SHP77 (cell line): Measurements from ENCODE around the gene ZFP36L2.

ENCODE experiments used
- DNase-seq, 2 experiments: peaks; one replicate each; lab custom pipeline; 2025; lab: John Stamatoyannopoulos, UW

ZFP36L2 gene

DNA sequence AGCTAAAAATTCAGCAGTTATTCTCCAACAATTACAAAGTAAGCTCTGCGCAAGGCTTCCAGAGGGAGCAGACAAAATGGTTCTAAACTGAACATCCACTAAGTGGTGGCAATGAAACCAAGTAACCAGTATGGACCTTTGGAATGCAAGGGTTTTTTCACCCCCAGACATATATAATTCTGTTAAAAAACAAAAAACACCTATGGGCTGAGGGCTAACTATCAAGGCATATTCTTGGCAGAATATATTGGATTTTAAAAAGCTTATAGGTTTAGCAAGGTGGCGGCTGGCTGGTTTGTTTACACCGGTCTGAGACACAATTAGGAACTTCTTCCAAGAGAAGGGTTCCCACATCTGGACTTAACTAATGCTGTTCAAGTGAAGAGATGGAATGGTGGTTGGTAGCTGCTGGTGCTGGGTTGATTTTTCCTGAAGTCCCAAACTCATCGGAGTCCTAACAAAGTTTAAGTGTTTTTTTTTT, 2.8 kb downstream of the ZFP36L2 start:
- no peak for DNase-seq

DNA sequence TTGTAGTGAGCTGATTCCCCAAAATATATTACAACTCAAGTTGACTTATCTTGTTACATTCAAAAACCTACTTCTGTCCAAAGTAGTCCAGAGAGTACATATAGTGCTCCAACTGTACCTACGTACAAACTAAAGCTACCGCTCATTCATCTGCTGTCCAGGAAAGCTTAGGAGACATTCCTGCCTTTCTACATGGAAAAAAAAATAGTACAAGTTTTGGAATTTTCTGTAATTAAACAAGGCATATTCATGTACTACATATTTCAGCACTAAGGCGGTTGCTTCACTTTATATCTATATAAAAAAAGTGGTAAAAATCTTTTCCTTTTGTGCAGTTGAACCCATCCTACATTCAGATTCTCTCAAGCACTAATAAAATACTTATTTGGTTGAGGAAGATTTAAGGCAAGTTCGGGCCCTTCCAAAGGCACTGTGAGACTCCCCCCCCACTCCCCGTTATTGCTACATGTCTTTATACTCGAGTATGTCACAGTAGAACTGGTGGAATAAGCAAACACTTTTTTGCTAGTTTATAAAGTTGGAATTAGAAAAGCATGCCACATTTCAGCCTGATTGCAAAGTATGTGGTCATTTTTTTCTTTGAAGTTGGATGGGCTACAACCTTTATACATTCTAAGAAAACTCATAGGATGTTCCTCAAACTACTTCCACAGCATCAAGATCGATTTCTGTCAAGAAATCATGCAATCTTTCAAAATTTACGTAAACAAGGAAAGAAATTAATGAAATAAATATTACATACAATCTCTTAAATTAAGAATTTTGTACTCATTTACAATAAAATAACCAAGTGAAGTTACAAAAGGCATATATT, 3.7 kb downstream of the ZFP36L2 start:
- DNase-seq = no peak

DNA sequence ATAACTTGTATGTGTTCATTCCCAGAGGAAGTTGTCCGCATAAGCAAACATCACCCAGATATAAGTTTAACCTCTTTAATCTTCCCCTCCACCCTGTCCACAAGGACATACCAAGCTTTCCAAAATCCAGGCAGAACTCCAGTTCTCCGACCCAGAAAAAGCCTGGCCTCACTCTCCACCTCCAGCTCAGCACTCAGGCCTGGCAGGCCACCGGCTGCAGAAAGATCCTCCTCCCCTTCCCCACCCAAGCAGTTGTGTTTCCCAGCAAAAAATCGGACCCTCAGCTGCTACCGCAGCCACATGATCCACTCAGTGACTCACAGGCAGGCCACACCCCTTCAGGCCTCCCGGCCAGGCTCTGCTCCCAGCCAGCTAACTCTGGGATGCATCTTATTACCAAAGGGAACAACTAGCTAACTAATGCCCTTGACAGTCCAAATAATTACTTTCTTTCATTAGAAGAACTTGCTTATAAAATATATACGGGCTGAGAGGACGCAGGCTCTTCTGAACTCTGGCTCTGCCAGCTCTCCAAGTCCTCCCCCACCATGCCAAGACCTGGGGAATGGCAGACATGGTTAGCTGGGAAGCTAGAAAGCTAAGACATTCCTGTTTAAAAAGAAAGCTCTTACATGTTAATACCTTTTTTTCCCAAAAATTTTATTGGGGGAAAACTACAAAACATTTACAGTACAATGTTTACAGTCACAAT, 4.5 kb downstream of the ZFP36L2 start:
- DNase-seq = peak; percentile 66 to 77

DNA sequence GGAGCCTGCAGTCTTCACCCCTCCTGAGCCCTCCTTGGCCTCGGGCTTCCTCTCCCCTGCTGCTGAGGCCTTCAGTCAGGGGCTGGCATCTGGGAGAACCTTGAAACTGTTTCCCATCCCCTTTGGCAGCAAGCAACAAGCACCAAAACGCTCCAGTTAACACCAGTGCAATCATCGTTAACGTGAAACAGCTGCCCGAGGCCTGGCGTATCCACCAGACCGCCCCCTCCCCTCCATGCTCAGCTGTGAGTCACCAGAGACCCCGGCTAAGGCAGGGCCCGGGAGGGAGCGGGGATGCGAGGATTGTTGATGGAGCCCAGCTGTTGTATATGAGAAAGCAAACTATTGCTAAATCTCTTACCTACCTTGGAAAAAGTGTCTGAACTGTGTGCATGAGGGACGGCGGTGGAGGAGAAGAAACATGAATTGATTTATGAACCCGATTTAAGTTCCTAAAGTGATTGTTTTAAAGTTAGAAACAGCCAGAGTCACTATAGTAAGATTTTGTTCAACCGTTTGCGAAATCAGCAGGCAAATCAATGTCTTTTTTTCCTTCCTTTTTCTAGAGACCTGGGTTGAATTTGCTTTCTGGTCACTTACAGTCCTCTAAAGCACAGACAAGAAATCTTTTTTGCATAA, 5.2 kb downstream of the ZFP36L2 start:
- peak; percentile 35 to 39 for DNase-seq

DNA sequence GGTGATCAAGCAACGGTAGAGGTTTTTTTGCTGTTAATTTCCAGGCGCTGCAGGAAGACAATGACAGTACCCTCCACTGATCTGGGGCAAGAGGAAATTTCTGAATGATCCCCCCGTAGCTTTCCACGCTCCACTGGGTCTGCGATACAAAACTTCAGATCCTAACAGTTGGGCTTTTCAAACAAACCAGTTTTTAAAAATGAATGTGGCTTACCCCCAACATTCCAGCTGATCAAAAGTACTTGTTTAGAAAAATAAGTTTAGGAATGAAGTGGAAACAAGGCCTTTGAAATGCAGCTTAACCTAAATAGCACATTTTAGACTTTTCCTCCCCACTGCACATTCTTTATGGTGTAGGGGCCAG, 5.7 kb downstream of the ZFP36L2 start:
- no peak for DNase-seq

DNA sequence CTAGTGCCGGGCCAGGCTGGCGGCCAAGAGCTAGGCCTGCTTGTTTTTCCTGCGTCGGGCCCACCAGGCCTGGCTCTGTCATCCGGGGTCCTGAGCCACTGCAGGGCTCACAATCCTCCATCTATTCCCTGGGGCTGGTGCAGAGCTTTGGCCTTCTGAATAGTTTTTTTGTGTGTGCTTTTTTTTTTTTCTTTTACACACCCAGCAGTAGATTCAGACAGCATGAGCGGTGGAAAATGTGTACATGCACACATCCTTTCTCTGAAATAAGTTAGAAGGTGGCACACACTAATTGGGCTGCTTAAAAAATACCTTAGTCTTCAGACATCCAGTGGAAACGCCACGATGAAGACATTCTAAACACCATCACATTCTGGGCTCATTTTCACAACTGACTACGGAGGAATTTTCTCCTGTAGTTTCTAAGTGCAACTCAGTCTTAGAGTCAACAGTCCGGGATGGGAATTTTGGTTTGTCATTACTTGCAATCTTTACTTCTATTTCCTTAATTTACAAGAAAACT, 6.1 kb downstream of the ZFP36L2 start:
- no peak for DNase-seq

DNA sequence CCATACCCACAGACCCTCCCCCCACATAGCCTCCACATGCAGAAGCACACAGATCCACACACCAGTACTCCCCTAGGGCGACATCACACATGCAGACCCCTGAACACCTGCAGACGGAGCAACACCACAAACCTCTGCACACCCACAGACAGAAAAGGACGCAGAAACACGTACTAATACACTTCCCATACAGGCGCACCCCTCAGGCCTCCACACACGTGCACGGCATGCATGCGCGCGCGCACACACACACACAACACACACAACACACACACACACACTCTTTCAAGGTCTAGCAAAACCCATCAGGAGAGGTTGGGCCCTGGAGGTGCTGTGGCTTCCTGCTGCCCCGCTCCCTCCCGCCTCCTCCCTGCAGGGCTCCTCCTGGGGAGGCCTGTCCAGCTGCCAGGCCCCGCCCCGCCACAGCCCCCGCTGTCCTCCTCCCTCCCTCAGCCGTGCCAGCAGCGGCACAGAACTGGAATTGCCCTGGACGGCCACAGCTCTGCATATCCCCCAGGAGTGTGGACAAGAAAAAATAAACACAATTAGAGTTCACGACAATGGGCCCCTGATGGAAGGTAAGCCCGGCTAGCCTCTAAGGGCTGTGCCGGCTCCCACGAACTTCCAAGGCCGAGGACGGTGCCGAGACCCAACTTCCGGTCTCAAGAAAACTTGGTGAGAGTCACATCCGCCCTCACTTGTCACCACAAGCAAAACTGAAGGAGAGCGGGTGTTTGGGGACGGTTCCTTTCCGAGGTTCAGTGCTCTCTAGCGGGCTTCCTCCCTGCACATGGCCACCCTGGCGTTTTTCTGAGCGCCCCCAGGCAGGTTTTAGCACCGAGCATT, 6.8 kb downstream of the ZFP36L2 start:
- peak; percentile 78 to 87 for DNase-seq

DNA sequence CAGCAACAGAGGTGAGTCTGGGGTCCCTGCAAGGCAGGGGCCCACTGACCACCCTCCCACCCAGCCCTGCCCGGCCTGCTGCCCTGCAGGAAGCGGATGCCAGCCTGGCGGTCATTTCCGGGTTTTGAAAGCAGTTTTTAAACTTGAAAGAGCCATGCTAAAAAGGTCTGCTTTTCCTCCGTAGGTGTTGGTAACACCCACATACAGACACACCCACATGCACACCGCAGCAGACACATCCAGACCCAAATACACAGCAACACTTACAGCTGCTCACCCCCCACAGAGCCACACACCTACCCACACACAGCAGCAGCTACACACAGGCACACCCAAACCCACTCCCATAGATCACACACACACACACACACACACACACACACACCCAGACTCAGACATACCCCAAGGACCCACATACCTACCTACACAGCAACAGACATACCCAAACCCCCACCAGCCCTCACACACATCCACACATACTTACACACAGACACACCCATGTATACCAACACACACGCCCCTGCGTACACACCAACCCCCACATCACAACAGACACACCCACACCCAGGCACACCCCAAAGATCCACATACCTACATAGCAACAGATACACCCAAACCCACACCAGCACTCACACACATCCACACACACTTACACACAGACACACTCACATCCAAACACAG, 7.6 kb downstream of the ZFP36L2 start:
- peak; percentile 27 to 36 for DNase-seq

DNA sequence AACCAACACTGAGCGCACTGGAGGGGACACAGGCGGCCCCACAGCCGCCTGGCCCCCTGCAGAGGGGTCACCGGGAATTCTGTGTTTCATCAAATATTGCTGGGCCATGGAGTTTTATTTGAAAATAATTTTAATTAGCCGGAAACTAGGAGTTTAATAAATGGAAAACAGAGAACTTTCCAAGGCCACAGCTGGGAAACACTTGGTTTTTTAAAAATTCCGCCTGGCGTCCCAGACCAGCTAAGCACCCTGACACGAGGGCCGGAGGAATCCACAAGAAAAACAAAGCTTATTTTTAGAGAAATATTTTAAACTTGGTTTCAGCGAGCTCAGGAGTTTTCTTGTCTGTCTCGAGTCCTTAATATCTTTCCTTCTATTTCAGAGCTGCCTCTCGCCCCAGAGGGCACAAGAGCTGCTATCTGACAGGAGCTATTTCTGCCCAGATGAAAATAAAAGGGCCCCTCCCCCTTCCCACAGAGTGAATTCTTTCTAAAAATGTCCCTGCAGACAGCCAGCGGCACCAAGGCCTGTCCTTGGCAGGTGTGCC, 8.2 kb downstream of the ZFP36L2 start:
- DNase-seq = no peak

DNA sequence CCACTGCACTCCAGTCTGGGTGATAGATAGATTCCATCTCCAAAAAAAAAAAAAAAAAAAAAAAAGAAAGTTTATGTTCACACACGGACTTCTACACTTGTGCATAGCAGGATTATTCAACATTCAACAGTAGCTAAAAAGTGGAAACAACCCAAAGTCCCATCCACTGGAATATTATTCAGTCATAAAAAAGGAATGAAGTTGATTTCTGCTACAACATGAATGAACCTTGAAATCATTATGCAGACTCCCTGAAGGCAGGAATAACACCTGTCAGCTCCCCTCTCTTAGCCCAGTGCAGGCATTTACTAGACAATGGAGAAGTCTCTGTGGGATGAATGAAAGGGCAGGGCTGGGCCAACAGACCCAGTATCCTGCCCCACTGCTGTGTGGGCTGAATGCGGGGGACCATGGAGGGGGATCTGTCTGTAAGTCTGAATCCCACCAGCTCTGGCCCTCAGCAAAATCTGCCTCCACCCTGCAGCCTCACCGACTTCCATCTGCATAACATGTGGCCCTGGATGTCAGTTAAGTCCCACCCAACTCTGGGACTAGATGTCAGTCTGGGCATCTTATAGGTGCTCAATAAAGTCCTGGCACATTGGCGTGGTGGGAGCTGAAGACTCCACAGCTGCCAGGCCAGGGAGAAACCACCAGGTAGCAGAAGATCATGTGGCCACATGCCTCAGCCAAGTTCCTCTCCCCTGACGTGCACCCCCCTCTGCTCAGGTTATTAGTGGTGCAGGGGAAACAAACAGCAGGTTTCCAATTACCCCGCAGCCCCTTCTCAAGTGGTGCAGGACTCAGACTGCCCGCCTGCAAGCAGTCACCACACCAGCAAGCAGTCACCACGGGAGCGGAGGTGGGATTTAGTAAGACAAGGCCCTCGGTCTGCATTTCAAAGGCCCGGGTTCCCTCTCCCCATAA, 8.9 kb downstream of the ZFP36L2 start:
- no peak for DNase-seq

DNA sequence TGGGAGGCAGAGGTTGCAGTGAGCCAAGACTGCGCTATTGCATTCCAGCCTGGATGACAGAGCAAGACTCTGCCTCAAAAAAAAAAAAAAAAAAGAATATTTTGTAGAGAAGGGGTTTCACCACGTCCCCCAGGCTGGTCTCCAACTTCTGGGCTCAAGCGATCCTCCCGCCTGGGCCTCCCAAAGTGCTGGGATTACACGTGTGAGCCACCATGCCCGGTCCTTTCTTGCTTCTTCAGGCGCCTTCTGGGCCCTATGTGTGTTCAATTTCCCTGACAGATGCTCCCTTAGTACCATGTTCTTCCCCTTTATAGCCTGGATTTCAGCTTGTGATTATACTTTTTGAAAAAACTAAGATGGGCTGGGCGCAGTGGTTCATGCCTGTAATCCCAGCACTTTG, 9.8 kb downstream of the ZFP36L2 start:
- DNase-seq = no peak

DNA sequence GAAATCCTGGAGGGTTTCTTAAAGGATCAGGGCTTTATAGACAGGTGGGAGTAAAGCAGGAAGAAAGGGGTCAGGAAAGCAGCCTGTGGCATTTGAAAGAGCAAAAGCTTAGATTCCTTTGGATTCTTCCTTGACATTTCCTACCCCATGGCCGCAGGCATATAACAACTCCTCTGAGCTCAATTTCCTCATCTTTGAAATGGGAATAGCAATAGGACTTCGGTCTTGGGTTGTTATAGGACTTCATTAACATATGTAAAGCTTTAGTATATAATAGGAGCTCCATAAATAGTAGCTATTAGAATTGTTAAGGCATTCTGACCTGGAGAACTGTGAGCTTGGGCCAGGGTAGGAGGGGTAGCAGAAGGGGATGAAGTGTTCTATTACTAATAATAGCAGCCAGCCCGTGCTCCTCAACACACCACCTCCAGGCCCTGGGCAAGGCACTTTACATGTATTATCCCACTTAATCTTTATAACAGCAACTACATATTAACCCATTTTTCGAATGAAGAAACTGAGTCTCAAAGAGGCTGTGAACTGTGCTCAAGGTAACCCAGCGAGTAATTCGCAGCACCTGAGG, 10.6 kb downstream of the ZFP36L2 start:
- no peak for DNase-seq

DNA sequence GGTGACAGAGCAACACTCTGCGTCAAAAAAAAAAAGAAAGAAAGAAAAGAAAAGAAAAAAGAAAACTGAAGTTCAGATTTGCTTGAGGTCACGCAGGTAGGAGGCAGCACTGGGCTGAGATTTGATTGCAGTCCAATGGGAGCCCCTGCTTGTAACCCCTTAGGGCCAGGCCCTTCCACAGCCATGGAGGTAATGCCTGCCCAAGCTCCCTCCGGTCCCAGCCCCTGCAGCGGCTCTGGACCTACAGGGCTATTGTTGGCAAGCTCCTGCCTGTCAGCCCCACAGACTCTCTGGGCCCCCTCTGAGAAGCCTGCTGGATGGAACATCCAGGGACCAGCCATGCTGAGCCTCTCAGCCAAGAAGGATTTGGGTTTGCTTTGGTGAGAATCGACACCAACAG, 12.2 kb downstream of the ZFP36L2 start:
- DNase-seq = no peak

DNA sequence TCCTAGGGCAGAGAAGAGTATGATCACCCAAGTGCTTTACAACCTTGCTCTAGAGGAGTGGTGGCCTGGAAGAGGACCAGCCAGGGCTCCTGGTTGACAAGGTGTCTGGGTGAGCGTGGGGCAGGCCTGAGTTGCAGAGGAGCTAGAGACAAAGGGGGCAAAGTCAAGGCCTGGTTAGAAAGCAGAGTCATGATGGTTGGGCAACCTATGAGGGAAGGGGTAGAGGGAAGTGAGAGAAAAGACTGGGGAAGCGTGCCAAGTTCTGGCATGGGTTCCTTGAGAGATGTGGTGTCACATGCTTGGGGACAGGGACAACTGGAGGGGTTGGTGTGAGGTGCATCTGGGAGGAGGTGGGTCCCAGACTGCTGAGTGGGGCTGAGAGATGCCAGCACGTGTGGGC, 13.5 kb downstream of the ZFP36L2 start:
- no peak for DNase-seq

DNA sequence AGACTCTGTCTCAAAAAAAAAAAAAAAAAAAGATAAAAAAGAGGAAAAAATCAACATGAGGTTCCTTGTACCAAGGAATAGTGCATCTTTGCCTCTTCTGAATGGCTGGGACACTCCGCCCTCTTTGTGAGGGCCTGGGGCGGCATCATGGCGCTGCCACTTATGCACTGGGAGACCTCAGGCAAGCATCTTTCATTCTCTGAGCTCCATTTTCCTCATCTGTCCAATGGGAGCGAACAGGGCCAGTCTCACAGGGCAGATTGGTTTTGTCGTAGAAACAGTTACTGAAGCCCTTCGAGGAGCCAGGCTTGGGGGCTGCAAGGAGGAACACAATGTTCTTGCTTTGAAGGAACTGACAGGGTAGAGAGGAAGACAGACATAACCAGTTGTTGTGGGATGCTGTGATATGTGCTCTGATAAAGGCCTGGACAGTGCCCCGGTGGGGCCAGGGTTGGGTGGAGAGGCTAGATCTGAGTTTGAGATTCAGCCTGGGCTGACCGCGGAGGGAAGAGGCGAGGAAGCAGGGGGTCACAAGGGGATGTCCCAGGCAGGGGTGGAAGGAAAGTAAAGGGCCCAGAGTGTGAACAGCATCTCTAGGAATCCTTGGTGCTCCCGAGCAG, 14.1 kb downstream of the ZFP36L2 start:
- no peak for DNase-seq

DNA sequence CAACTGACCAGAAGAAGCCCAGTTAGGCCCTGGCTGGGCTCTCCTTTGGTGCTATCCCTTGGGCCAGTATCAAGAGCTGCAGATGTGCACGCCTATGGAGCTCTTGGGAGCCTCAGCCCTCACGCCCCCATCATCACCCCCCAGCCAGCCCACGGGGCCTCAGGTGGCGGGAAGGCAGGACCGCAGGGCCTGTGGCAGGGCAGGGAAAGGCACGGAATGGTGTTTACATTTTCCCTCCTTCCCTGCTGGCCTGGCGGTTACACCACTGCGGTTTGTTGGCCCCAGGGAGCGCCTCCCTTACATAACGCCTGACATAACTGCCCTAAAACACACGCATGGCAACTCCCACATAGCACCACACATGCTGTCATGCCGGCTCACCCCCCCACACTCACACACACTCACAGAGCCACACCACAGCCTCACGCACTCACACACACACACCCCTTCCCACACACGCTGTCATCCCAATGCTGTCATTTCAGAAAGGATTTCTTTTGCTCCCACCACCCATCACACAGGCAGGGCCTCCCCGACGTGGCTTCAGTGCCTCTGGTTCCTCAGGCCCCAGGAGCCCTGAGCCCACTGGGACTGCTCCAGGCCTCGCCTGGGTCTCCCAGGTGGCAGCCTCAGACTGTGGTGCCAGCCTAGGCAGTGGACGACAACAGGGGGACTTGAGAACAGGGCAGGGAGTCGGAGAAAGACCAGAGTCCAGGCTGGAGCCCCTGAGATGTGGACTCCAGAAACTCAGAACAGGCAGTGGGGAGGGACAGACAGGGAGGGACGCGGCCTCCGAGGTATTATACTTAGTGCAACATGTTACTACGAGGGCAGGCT, 15.7 kb downstream of the ZFP36L2 start:
- no peak for DNase-seq

DNA sequence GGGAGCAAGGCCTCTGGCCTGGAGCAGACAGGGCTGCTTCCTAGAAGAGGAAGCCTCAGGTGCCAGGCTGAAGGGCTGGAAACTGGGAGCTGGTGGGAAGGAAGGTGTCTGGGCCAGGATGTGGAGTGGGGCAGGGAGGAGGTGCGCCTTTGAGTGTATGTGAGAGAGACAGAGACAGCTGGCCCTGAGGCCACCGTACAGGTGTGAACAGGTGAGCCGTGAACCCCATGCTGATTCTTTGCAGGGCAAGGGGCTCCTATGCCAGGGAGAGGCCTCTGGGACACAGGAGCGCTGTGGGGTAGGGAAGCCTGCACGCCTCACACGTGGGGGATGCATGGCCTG, 16.3 kb downstream of the ZFP36L2 start:
- DNase-seq = no peak

DNA sequence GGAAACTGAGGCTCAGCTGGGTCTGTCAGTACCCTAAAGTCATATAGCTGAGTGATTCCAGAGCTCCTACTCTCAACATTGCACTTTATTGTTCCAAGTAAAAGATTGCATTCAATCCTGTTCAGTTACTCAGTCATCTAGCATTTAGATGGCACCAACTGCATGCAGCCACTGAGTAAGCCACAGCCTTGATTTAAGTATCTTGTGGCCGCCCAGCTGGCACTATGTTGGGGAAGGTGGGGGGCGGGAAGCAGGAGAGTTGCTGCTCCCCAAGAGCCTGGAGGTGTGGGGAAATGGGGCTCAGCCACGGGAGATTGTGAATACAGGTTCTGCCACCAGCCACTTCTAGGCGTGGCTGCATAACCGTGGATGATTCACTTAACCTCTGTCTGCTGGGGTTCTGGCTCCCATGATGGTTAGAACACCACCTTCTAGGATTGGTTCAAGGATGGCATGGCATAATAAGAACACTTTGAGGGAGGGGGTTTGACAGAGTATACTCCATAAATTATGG, 17.1 kb downstream of the ZFP36L2 start:
- DNase-seq = no peak
